Left kidney (tissue), 2 donors: Measurements from ENCODE around the gene FAM163B. TPM values are rescaled to one million over a fixed set of nuclear protein-coding genes. Genes with fewer than 3 reads are reported as not detected.
"Not testable (repeated sequence)": the region's sequence is repeated elsewhere in the genome, so short reads cannot be mapped to it uniquely, and the experiment has no call there.

Experiments used
- DNase-seq: peaks from one replicate; pipeline ENCODE4 v3.0.0-alpha.2; 2013
- polyA plus RNA-seq: library from polyadenylated mRNA; unstranded; fragments of 120-200 nt; gene quantifications from one replicate; pipeline ENCODE4 v1.2.1, GENCODE V29; 2013; ENCODE audit not compliant: insufficient read length

The FAM163B gene
- polyA plus RNA-seq, 1 donor: 0.12 TPM

- no peak for DNase-seq
Measured at GRCh38 chr9:133569121-133569785, 39.9 kb downstream of the FAM163B start.

- DNase-seq: no peak
Measured at GRCh38 chr9:133568186-133568585, 41.0 kb downstream of the FAM163B start.

GRCh38 chr9:133566817-133567216 lies 42.4 kb downstream of the FAM163B start:
- no peak for DNase-seq

- no peak for DNase-seq
Measured at GRCh38 chr9:133566382-133566781, 42.8 kb downstream of the FAM163B start.

GRCh38 chr9:133564451-133565116 lies 44.6 kb downstream of the FAM163B start:
- DNase-seq: no peak

- DNase-seq: not testable (repeated sequence)
Measured at GRCh38 chr9:133563814-133564213, 45.4 kb downstream of the FAM163B start.

- DNase-seq: no peak
Measured at GRCh38 chr9:133563291-133563796, 45.8 kb downstream of the FAM163B start.

GRCh38 chr9:133562611-133563290 lies 46.4 kb downstream of the FAM163B start:
- no peak for DNase-seq

- DNase-seq: no peak
Measured at GRCh38 chr9:133561976-133562554, 47.1 kb downstream of the FAM163B start.

- DNase-seq: no peak
Measured at GRCh38 chr9:133560944-133561343, 48.2 kb downstream of the FAM163B start.

GRCh38 chr9:133560311-133560710 lies 48.9 kb downstream of the FAM163B start:
- DNase-seq: no peak

- DNase-seq: no peak
Measured at GRCh38 chr9:133558191-133559126, 50.7 kb downstream of the FAM163B start.

GRCh38 chr9:133557581-133557980 lies 51.6 kb downstream of the FAM163B start:
- DNase-seq: no peak

GRCh38 chr9:133556354-133556753 lies 52.8 kb downstream of the FAM163B start:
- DNase-seq: no peak

GRCh38 chr9:133554729-133555128 lies 54.5 kb downstream of the FAM163B start:
- no peak for DNase-seq

GRCh38 chr9:133553973-133554713 lies 55.0 kb downstream of the FAM163B start:
- DNase-seq: no peak

GRCh38 chr9:133553123-133553522 lies 56.1 kb downstream of the FAM163B start:
- DNase-seq: no peak

GRCh38 chr9:133552236-133552635 lies 57.0 kb downstream of the FAM163B start:
- DNase-seq: no peak

- DNase-seq: no peak
Measured at GRCh38 chr9:133551446-133551845, 57.7 kb downstream of the FAM163B start.

GRCh38 chr9:133547116-133547515 lies 62.1 kb downstream of the FAM163B start:
- DNase-seq: no peak

- no peak for DNase-seq
Measured at GRCh38 chr9:133546287-133546680, 62.9 kb downstream of the FAM163B start.
